H1 (cell line): ENCODE results near the gene SCO2. TPM values are rescaled to one million over a fixed set of nuclear protein-coding genes. Genes with fewer than 3 reads are reported as not detected.

Experiments
- CTCF ChIA-PET: fragments of 300-600 bp; sonication (Branson Sonifier 250); formaldehyde crosslinking; loops from one replicate; lab custom pipeline; 2021; ENCODE audit not compliant: partially characterized antibody; lab: Charles Lee
- POLR2A ChIA-PET: fragments of 300-600 bp; sonication (Branson Sonifier 250); formaldehyde crosslinking; loops from one replicate; lab custom pipeline; 2021; ENCODE audit warnings: inconsistent platforms; ENCODE audit not compliant: partially characterized antibody; lab: Charles Lee
- DNase-seq, 2 experiments: peaks; one replicate each; pipeline versions ENCODE4 v3.0.0 to v3.0.0-alpha.2; 2010 to 2022; ENCODE audit warnings: low spot score in 2 of 2, low read depth in 1 of 2, mixed read lengths in 1 of 2
- FAIRE-seq: peaks from 2 replicates; lab custom pipeline; 2011; peaks lifted over from hg19 to GRCh38; lab: Jason Lieb, UNC
- H2AFZ ChIP-seq: 2 replicates; pipeline ENCODE4 v1.8.1; 2012; ENCODE audit warnings: low read length, inconsistent platforms
- H2AK5ac ChIP-seq: 2 replicates; pipeline ENCODE4 v1.6.1; 2013; ENCODE audit warnings: low read depth, low read length
- H2BK120ac ChIP-seq: replicated peaks from 2 replicates; pipeline ENCODE3; 2013; ENCODE audit warnings: low read depth, low read length, inconsistent platforms
- H2BK12ac ChIP-seq: 2 replicates; pipeline ENCODE4 v1.6.1; 2013; ENCODE audit warnings: low read depth, low read length
- H2BK15ac ChIP-seq: 2 replicates; pipeline ENCODE4 v1.6.1; 2013; ENCODE audit warnings: low read length
- H2BK20ac ChIP-seq: 2 replicates; pipeline ENCODE4 v1.6.1; 2013; ENCODE audit warnings: low read length
- H2BK5ac ChIP-seq: 2 replicates; pipeline ENCODE4 v1.6.1; 2013; ENCODE audit warnings: low read depth, low read length
- H3K14ac ChIP-seq: 2 replicates; pipeline ENCODE4 v1.6.1; 2013; ENCODE audit warnings: inconsistent platforms; ENCODE audit not compliant: insufficient read length
- H3K18ac ChIP-seq: 2 replicates; pipeline ENCODE4 v1.6.1; 2013; ENCODE audit warnings: low read length; ENCODE audit errors: extremely low read depth
- H3K23ac ChIP-seq: 2 replicates; pipeline ENCODE4 v1.6.1; 2013; ENCODE audit warnings: inconsistent platforms; ENCODE audit not compliant: insufficient read length
- H3K23me2 ChIP-seq: 2 replicates; pipeline ENCODE4 v1.6.1; 2013; ENCODE audit warnings: low read depth, low read length
- H3K27ac ChIP-seq: 2 replicates; pipeline ENCODE4 v1.6.1; 2011; ENCODE audit warnings: low read depth, low read length, inconsistent platforms
- H3K27me3 ChIP-seq, 4 experiments: replicated peaks in 1 of 4; 1 replicate in 1 of 4; 2 replicates in 3 of 4; pipeline versions ENCODE4 v1.6.1 to v1.8.1; 2011 to 2013; ENCODE audit warnings: low read length in 3 of 4, mild to moderate bottlenecking in 3 of 4, inconsistent platforms in 2 of 4, mixed read lengths in 2 of 4, moderate library complexity in 1 of 4; ENCODE audit not compliant: control insufficient read depth in 3 of 4, insufficient read depth in 3 of 4; ENCODE audit errors: extremely low read depth in 1 of 4
- H3K36me3 ChIP-seq, 4 experiments: 2 replicates each; pipeline versions ENCODE4 v1.6.1 to v1.8.1; 2011 to 2013; ENCODE audit warnings: mild to moderate bottlenecking in 4 of 4, low read length in 3 of 4, moderate library complexity in 2 of 4, control low read depth in 1 of 4, inconsistent platforms in 1 of 4; ENCODE audit not compliant: insufficient read depth in 4 of 4, control insufficient read depth in 2 of 4
- H3K4ac ChIP-seq: replicated peaks from 2 replicates; pipeline ENCODE3; 2013; ENCODE audit warnings: low read length, low read depth, mixed read lengths, inconsistent platforms; ENCODE audit not compliant: insufficient read length
- H3K4me1 ChIP-seq, 4 experiments: replicated peaks in 1 of 4; 1 replicate in 1 of 4; 2 replicates in 3 of 4; pipeline versions ENCODE4 v1.6.1 to v1.8.1; 2011 to 2013; ENCODE audit warnings: low read length in 3 of 4, inconsistent platforms in 2 of 4, mixed read lengths in 1 of 4; ENCODE audit not compliant: insufficient read depth in 4 of 4, control insufficient read depth in 3 of 4
- H3K4me2 ChIP-seq, 2 experiments: 2 replicates each; pipeline versions ENCODE4 v1.6.1 to v1.8.1; 2011 to 2013; ENCODE audit warnings: low read depth in 2 of 2, low read length in 2 of 2, control low read depth in 1 of 2, inconsistent platforms in 1 of 2, mild to moderate bottlenecking in 1 of 2; ENCODE audit not compliant: insufficient read depth in 1 of 2
- H3K4me3 ChIP-seq, 4 experiments: fragments of 200-600, 300-600 bp in 1 of 4; sonication (generic), shearing (Covaris generic), sonication (Bioruptor Twin) in 1 of 4; 2 replicates each; pipeline versions ENCODE4 v1.5.1 to v1.8.1; 2011 to 2016; ENCODE audit warnings: low read length in 4 of 4, low read depth in 3 of 4, control low read depth in 2 of 4, inconsistent platforms in 2 of 4, mild to moderate bottlenecking in 2 of 4, mixed read lengths in 1 of 4, moderate library complexity in 1 of 4; ENCODE audit not compliant: insufficient read depth in 2 of 4; ENCODE audit errors: extremely low read depth in 1 of 4
- H3K56ac ChIP-seq: replicated peaks from 2 replicates; pipeline ENCODE3; 2013; ENCODE audit warnings: low read depth, mild to moderate bottlenecking, mixed read lengths, low read length, inconsistent platforms; ENCODE audit not compliant: insufficient read length
- H3K79me1 ChIP-seq: 2 replicates; pipeline ENCODE4 v1.6.1; 2013; ENCODE audit warnings: low read depth, low read length, control low read depth
- H3K79me2 ChIP-seq, 2 experiments: 2 replicates each; pipeline versions ENCODE4 v1.6.1 to v1.8.1; 2012 to 2013; ENCODE audit warnings: low read length in 2 of 2, mild to moderate bottlenecking in 2 of 2, inconsistent platforms in 1 of 2; ENCODE audit not compliant: insufficient read depth in 2 of 2, control insufficient read depth in 1 of 2
- H3K9ac ChIP-seq, 4 experiments: replicated peaks in 1 of 4; 1 replicate in 1 of 4; 2 replicates in 3 of 4; pipeline versions ENCODE4 v1.6.1 to v1.8.1; 2011 to 2013; ENCODE audit warnings: low read depth in 3 of 4, low read length in 3 of 4, control low read depth in 2 of 4, mild to moderate bottlenecking in 2 of 4, moderate library complexity in 2 of 4, inconsistent platforms in 1 of 4; ENCODE audit errors: extremely low read depth in 1 of 4
- H3K9me3 ChIP-seq, 2 experiments: 2 replicates each; pipeline versions ENCODE4 v1.6.1 to v1.8.1; 2012 to 2013; ENCODE audit warnings: mild to moderate bottlenecking in 2 of 2, moderate library complexity in 2 of 2, control low read depth in 1 of 2, inconsistent platforms in 1 of 2, low read depth in 1 of 2, low read length in 1 of 2, mixed read lengths in 1 of 2; ENCODE audit not compliant: insufficient read depth in 2 of 2
- H4K20me1 ChIP-seq, 2 experiments: replicated peaks in 1 of 2; 2 replicates each; pipeline versions ENCODE3 to v1.8.1; 2011 to 2013; ENCODE audit warnings: inconsistent platforms in 2 of 2, low read length in 2 of 2, mild to moderate bottlenecking in 1 of 2; ENCODE audit not compliant: insufficient read depth in 2 of 2, control insufficient read depth in 1 of 2
- H4K5ac ChIP-seq: 2 replicates; pipeline ENCODE4 v1.6.1; 2013; ENCODE audit warnings: low read length, low read depth, mixed read lengths, inconsistent platforms; ENCODE audit not compliant: insufficient read length
- H4K8ac ChIP-seq: 2 replicates; pipeline ENCODE4 v1.8.0; 2013; ENCODE audit warnings: mild to moderate bottlenecking, moderate library complexity, low read length, inconsistent platforms; ENCODE audit not compliant: insufficient read depth; ENCODE audit errors: extremely low read depth
- H4K91ac ChIP-seq: replicated peaks from 2 replicates; pipeline ENCODE3; 2013; ENCODE audit warnings: low read length, mixed read lengths, inconsistent platforms; ENCODE audit not compliant: insufficient read length
- CBX5 ChIP-seq: fragments of 300-800, 300-1000 bp; sonication (generic); IDR thresholded peaks from 2 replicates; pipeline ENCODE4 v1.7.1; 2016; ENCODE audit warnings: antibody characterized with exemption, low read length, low read depth
- RBBP5 ChIP-seq: IDR thresholded peaks from 2 replicates; pipeline ENCODE4 v1.7.1; 2012; ENCODE audit warnings: low read depth, mild to moderate bottlenecking, inconsistent platforms, low read length, moderate library complexity, borderline replicate concordance
- SP1 ChIP-seq: IDR thresholded peaks from 2 replicates; pipeline ENCODE4 v1.6.1; 2011; ENCODE audit warnings: low read depth, low read length
- WGBS, 2 experiments: shearing (Covaris generic) in 1 of 2; methylation state at CpG; one replicate each; pipeline versions ENCODE4 v1.1.6 to v1.1.7; 2013 to 2015; ENCODE audit warnings: low lambda C conversion rate in 2 of 2, mixed read lengths in 2 of 2, inconsistent platforms in 1 of 2, low coverage in 1 of 2, missing lambda C conversion rate in 1 of 2; ENCODE audit not compliant: insufficient replicate concordance in 2 of 2, insufficient coverage in 1 of 2, insufficient read length in 1 of 2; ENCODE audit errors: extremely low coverage in 1 of 2, missing lambda C conversion rate in 1 of 2; 5-methylcytosine and 5-hydroxymethylcytosine counted together
- polyA plus RNA-seq, 7 experiments: library from polyadenylated mRNA; depleted of rRNA in 3 of 7; stranded (reverse) in 5 of 7; unstranded in 2 of 7; fragments of >200 nt in 5 of 7; fragments of 200-250 nt in 2 of 7; gene quantifications; 1 replicate in 5 of 7; 2 replicates in 1 of 7; 4 replicates in 1 of 7; pipeline versions ENCODE4 v1.2.1 to v1.2.3, GENCODE V29; 2011 to 2013; ENCODE audit warnings: missing spikeins in 2 of 7, mixed read lengths in 2 of 7
- total RNA-seq: library from RNA; stranded (reverse); fragmentation: NEBNext Ultra II Directional; extraction: Animal tissue kit (Norgen Biotek cat#: 25700); gene quantifications from 2 replicates; pipeline ENCODE4 v1.2.1, GENCODE V29; 2021

The SCO2 gene
- total and polyA plus RNA-seq, 2 of the 8 experiments (the other 6 are each of a cell fraction or from before 2014, with no cell fraction given) = 2.0 TPM; not detected in 1

DNA sequence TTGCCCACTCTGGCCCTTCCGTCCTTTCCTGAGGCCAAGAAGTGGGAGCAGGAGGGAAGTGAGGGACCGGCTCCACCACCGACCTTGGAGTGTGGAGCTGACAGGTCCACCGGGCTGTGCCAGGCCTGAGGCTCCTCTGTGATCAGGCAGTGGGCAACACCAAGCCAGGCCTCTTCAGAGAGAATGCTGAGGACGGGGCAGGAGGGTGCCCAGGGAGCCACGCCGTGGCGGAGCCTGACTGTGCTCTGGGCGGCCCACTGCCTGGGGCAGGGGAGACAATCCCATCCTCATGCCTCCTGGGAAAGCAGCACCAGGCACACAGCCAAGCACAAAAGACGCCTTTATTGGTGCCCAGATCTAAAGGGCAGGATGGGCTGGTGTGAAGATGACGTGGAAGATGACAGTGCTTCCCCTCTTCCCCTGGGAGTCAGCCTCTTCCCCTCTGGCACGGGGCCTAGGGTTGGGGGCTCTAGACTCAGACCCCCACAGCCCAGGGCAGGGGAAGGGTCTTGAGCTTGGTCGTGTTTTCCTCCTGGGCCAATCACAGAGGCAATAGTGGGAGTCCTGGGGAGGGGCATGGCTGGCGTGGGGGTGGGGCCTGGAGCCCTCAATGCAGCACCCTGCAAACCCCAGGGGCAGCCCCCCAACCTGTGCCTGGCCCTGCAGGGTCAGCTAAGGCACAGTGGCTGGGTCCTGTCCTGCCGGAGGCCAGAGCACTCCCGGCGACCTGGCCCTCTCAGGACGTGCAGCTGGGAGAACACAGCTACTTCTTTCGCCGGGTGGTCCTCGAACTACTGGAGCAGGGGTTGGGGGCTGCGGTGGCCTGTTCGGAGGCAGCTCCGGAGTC, 22.5 kb downstream of the SCO2 start:
- no peak overlapping the region for H3K4ac ChIP-seq
- no peak overlapping the region; the same call in 1 of the 2 replicates for H4K8ac ChIP-seq
- no peak overlapping the region for H3K9ac ChIP-seq
- FAIRE-seq (no peak), DNase-seq (no peak)
- H3K4me2 ChIP-seq = no peak overlapping the region
- H4K91ac ChIP-seq = no peak overlapping the region
- no peak overlapping the region for H2AK5ac ChIP-seq
- H2BK5ac ChIP-seq = no peak overlapping the region
- H3K27ac ChIP-seq = no peak overlapping the region
- 90% methylated on average over 24 of the region's 24 CpGs; no CpG with 5 or more reads in 1 of the 2 experiments for WGBS, 2 experiments
- ChIA-PET CTCF (interaction anchor here (0.7 to 2.7 kb wide), 11 partner anchors 11 to 189 kb away, joined by 3 to 11 read pairs (median 3); partner anchors contain the start of gene MIOX), POLR2A (interaction anchor here (1.1 to 3.4 kb wide), 2 partner anchors 12 to 18 kb away, joined by 3 to 21 read pairs; no protein-coding TSS in a partner anchor)
- H2BK20ac ChIP-seq = no peak overlapping the region
- H3K56ac ChIP-seq = no peak overlapping the region
- H2BK12ac ChIP-seq = no peak overlapping the region
- peaks cover 3% of the 10 kb centered on the region; the same call in 1 of the 2 replicates for H3K79me1 ChIP-seq
- H3K4me1 ChIP-seq = peaks cover 0 to 8% (median 4%) of the 10 kb centered on the region in 4 experiments; a peak in 5 of 7 replicates
- no peak overlapping the region for H2BK15ac ChIP-seq
- H3K79me2 ChIP-seq = no peaks in the 10 kb centered on the region
- H3K36me3 ChIP-seq = peaks cover 0 to 15% (median 0%) of the 10 kb centered on the region in 4 experiments; a peak in 2 of 8 replicates
- peaks cover 0 to 13% of the 10 kb centered on the region in 2 experiments for H4K20me1 ChIP-seq
- H3K9me3 ChIP-seq = no peaks in the 10 kb centered on the region
- no peak overlapping the region for H3K18ac ChIP-seq
- no peak overlapping the region for H3K4me3 ChIP-seq
- no peak overlapping the region for H3K23ac ChIP-seq
- no peak overlapping the region for H4K5ac ChIP-seq
- H3K23me2 ChIP-seq = peaks cover 7% of the 10 kb centered on the region; the same call in 1 of the 2 replicates
- H2AFZ ChIP-seq = no peak overlapping the region
- H3K27me3 ChIP-seq = no peaks in the 10 kb centered on the region
- no peak overlapping the region for H3K14ac ChIP-seq
- no peak overlapping the region for H2BK120ac ChIP-seq
- TF ChIP-seq SP1 (no peak), RBBP5 (no peak), CBX5 (no peak)
